ENCODE measurements around the gene MPPED2.

GRCh38 chr11:30451626-30452025 is 134.5 kb downstream of the MPPED2 start:
- no peak for TF ChIP-seq CTCF (IDR thresholded peaks at IDR 0.05)
- TF ChIP-seq KAT7 (CRISPR knock-in tag; IDR thresholded peaks at IDR 0.05; ENCODE audit: borderline replicate concordance), result no peak
- TF ChIP-seq MLX (CRISPR knock-in tag; IDR thresholded peaks at IDR 0.05), result no peak
- no peak for TF ChIP-seq E2F1 (CRISPR knock-in tag; IDR thresholded peaks at IDR 0.05)
- TF ChIP-seq ATF6 (CRISPR knock-in tag; IDR thresholded peaks at IDR 0.05), result no peak
- TF ChIP-seq GABPB1 (CRISPR knock-in tag; IDR thresholded peaks at IDR 0.05), result no peak
- no peak for TF ChIP-seq IRF2 (CRISPR knock-in tag; IDR thresholded peaks at IDR 0.05; ENCODE audit: borderline replicate concordance, low read depth)
- no peak for TF ChIP-seq SP1 (CRISPR knock-in tag; conservative IDR thresholded peaks at IDR 0.05)
